Measurements from ENCODE around the gene STXBP1.

GRCh38 chr9:127664678-127665507 is 52.8 kb downstream of the STXBP1 start:
- TF ChIP-seq POLR2AphosphoS5 (IDR thresholded peaks at IDR 0.05; ENCODE audit: borderline replicate concordance, low read depth, low read length), result no peak
- TF ChIP-seq EZH2 (IDR thresholded peaks at IDR 0.05), result no peak
